Hindlimb muscle (tissue), 1 donor: Measurements from ENCODE around the gene TAAR2. TPM values are rescaled to one million over a fixed set of nuclear protein-coding genes. Genes with fewer than 3 reads are reported as not detected.
"Not testable (repeated sequence)": the region's sequence is repeated elsewhere in the genome, so short reads cannot be mapped to it uniquely, and the experiment has no call there.

Source experiments
- DNase-seq: peaks from one replicate; pipeline ENCODE4 v3.0.0-alpha.2; 2013
- polyA plus RNA-seq: library from polyadenylated mRNA; unstranded; fragments of 120-200 nt; gene quantifications from one replicate; pipeline ENCODE4 v1.2.1, GENCODE V29; 2013; ENCODE audit not compliant: insufficient read length

Gene TAAR2
- polyA plus RNA-seq, 1 donor = not detected

DNA sequence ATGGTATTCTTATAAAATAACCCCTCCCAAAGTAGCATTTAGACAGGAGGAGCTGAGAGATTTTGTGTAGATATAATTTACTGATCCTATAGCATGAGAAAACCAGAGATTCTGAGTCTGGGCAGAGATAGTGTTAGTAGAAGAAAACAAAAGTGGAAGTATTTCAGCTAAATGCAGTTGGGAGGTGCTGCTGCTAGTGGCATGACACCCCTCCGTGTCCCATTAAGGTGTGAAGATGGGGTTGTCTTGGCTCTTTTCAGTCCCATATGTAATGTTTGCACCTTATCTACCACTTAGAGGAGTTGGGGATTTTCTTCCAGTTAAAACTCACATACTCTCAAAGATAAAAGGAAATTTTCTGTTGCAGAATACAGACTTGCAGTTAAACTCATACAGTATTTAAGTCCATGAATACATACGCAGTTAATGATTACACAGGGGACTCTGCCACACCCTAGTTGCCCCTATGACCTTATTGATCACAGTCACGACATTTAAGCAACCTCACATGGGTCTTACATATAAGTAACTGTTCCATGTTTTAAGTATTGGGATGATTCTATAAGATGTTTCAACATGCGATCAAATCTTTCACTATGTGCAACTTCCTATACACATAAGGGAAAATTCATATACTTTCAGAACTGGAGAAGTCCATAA, 11.5 kb downstream of the TAAR2 start:
- DNase-seq = no peak

DNA sequence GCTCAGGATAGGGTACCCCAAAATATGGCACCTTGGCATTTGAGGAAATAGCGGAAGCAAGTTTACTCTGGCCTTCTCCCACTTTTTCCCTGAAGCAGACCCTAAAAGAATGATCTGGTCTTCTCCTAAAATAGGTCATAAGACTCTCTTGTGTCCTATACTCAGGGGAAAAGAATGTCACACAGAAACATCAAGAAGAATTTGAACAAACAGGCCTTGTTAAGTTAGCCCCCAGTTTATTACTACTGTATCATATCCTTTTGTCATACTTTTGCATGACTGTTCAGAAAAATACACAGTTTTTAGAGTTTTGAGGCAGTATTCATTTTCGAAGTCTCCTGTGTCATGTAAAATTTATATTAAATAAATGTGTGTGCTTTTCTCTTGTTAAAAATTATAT, 12.5 kb downstream of the TAAR2 start:
- DNase-seq = no peak

DNA sequence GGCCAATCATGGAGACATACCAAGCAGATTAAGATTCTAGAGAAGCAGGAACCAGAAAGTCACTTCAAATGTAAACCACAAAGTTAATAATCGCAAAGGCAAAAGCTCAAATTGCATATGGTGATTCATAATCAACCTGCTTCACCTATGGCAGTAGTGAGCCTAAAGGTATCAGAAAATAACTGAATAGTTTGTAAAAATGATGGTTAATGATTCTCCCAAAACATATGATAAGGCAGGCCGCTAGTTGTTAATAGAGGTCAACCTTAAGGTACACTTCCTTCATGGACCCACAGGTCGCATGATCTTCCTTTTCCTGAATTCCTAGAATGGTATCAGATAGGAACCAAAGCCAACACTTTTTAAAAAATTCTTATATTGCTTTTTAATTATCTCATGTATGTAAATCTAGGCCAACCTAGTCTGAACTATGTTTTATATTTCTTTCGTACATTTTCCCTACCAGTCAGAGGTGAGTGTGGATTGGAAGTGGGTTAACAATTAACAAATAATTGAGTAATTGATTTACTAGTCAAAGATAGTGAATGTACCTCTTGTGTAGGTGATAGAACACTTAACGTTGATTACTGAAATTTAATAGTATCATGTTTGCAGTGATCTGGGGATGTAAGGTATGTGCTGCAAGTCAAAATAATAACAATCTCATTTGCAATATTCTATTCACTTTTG, 16.4 kb downstream of the TAAR2 start:
- no peak for DNase-seq

DNA sequence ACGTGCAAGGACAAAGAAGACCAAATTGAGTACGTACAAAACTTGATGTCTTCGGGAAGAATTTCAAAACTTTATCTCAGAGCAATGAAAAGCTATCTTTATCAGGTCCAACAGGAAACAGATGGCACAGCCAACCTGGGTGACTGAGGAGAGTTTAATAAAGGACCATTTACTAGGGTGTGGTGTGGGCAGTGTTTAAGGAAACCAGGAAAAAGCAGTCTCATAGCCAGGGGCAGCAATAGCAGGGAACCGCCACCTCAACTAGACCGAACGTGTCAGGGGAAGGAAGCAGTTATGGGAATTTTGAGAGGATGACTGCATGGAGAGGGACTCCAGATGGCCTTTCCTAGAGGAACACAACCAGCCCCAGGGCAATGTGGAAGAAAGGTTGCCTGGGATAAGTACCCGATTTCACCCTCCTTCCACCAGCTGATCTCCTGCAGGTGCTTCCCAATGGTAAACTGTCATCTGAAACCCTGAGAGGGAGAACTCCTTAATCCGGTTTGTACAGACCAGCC, 19.4 kb downstream of the TAAR2 start:
- DNase-seq = no peak

DNA sequence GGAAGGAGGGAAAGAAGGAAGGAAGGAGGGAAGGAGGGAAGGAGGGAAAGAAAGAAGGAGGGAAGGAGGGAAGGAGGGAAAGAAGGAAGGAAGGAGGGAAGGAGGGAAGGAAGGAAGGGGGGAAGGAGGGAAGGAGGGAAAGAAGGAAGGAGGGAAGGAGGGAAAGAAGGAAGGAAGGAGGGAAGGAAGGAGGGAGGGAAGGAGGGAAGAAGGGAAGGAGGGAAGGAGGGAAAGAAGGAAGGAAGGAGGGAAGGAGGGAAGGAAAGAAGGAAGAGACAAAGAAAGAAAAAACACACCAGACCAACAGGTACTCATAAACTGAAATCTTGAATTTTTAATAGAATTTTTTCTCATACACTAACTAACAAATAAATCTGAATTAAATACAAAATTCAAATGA, 23.2 kb downstream of the TAAR2 start:
- DNase-seq = not testable (repeated sequence)

DNA sequence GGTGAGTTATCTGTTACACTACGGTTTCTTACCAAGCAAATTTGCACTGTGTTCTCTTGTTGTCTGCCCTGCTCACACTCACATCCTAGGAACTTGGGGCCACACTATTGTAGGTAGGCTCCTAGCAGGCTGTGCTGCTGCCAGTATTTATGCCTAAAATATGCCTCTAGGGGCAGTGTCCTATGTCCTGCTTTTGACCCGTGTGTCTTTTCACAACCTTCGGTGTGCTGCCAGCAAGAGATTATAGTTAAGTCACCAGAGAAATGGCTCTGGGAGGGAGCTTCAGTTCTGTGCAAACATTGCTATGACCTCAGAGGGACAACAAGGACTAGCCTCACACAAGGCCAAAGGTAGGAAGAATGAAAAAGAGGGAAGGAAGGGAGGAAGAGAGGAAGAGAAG, 25.6 kb downstream of the TAAR2 start:
- DNase-seq = no peak

DNA sequence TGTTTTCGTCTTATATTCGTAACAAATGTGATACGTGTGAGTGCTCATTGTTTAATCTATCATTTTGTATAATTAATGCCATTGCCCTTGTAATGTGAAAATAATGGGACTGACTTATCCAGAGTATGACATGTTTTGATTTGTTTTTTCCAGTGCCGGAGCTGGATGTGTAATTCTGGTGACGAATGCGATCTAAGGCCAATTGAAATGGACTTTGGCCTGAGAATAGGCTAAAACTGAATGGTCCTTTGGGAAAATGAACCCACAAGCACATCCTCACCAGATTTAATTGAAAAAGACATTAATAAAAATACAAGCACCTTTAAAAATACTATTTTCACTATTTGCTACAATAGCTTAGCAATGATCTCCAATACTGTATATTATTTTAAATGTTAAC, 27.9 kb downstream of the TAAR2 start:
- DNase-seq = no peak

DNA sequence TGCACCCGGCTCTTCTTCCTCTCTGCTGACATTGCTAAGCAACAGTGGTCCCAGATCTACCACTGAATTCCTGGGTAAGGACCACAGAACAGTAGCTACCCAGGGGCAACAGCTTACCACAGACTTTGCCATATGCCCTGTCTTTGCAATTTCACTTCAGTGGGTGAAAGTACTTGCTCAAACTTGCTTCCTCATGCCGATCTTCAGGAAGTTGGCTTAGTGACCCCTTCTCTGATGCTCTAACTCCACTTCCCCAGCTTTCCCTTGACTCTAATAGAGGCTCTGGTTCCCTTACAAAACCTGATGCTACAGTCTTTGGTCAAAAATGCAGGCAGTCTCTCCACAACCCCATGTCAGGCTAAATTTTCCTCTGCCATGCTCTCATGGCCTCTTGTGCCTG, 31.2 kb downstream of the TAAR2 start:
- DNase-seq = no peak

DNA sequence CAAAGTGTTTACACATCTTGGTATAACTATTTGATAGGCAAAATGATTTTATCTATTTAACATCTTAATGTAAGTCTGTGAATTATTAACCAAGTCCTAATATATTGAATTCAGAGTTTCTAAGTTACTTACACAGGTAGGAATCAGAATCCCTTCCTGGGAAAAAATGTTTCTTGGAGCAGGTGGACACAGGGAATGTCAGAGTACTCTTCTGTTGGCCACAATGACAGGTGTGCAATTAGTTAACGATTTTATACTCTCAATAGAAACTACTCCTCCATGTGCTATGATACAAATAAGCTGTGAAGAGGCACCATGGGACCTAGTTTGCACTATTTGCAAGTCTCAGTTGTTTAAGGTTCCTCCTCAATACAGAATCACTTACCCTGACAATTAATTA, 33.7 kb downstream of the TAAR2 start:
- no peak for DNase-seq

DNA sequence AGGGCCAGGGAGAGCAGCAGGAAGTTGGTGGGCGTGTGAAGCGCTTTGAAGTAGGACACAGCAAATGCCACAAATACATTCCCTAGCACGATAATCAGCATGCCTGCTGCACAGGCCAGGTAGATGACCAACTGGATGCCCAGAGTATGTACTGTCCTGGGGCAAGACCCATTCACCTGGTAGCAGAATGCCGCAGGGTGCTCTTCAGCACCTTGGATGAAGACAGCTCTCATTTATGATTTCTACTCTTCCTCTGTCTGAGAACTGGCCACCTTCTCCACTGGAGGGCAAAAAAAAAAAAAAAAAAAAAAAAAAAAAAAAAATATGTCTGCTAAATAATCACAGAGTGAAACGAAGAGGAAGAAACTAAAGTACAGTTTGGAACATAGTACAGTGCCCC, 34.6 kb downstream of the TAAR2 start, which contains the start of gene TAAR5:
Gene TAAR5 (minus strand): TSS at position 288 of the 400 bp plus-strand sequence. CDS start 55 bp downstream, at position 233.
- no peak for DNase-seq

DNA sequence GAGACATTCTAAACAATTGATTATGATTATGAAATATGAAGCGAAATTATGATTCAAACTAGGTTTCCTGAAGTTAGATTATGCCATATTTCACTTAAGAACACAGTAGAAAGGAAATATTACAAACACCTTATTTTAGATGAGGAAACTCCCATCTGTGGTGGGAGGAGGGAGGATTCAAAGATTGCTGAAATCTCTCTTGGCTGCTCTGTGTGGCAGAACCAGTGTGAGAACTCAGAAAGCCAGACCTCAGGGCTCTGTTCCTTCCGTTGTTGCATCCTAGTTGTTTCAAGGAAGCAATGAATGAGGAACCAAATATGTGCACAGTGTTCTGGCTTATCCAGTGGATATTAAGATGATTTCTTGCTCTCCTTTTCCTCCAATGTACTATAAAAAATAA, 36.7 kb downstream of the TAAR2 start:
- DNase-seq = no peak

DNA sequence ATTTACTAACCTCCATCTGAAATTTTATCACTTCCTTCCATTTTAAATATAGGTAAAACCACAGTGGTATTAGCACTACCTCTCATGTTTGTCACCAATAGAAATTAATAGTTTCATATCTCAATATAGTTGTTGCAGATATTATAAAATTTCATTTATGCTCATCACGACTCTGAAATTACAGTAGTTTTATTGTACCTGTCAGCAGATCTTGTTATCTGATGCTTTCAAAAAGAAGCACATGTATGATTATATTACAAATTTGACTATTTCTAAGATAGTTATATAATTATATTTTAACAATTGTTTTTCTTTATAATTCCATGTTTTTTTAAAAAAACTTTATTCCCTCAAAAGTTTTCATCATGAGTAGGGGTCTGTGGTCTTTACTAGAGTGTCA, 39.4 kb downstream of the TAAR2 start:
- DNase-seq = no peak

DNA sequence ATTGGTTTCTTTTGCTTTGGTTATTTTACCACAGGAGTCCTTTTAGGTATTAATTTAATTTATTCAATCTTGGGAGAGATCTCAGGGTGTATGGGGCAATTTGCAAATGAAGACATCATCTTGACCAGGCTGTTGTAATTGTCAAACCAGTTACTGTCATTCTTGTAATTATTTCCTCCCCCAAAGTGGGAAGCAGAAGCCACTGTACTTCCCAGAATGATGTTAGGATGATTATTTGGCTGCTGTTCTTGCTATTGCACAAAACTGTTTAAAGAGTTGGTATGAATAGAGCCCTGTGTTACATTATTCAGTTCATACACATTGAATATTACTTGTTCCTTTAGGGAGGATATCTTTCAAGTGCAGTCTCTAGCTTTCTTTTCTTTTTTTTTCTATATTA, 52.3 kb downstream of the TAAR2 start:
- DNase-seq = no peak

DNA sequence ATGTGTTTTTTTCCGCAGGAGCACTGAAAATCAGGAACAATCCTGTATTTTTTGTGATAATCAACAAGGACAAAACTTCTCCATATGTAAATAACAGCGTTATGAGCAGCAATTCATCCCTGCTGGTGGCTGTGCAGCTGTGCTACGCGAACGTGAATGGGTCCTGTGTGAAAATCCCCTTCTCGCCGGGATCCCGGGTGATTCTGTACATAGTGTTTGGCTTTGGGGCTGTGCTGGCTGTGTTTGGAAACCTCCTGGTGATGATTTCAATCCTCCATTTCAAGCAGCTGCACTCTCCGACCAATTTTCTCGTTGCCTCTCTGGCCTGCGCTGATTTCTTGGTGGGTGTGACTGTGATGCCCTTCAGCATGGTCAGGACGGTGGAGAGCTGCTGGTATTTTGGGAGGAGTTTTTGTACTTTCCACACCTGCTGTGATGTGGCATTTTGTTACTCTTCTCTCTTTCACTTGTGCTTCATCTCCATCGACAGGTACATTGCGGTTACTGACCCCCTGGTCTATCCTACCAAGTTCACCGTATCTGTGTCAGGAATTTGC, 53.8 kb downstream of the TAAR2 start, which contains the start of gene TAAR6:
Gene TAAR6 (plus strand): TSS at position 102 of the 557 bp plus-strand sequence. CDS start 0 bp downstream, at position 102.
- DNase-seq = no peak

DNA sequence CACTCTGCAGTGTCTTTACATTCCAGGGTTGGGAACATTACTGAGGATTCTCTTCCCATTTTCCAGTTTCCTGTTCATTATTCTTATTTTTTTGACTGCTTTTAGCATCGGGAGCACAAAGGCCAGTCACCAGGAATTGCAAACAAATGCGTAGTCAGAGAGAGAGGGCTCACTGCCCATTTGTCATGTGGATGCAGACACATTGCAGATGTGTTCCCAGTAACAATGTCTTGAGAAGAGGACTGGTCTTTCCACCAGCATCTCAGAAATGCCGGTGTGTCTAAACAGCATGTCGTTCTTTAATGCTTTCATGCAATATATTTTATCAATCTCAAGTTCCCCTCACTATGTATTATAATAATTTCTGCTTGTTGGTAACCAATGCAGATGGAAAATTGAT, 54.9 kb downstream of the TAAR2 start:
- DNase-seq = no peak

DNA sequence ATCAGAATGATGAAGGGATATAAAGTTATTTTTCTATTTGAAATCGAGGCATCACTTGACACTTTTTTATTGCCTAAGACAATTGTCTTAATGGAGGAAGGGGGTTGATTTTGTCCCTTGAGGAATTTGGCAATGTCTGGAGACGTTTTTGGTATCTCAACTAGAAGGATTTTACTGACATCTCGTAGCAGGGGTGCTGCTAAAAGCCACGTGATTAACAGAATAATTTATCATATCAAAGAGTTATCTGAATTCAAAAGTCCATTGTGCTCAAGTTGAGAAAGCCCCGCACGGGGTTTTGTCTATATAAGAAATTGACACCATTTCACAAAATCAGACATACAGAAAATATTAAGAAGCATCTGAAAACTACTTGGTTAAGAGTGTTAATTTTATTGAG, 55.5 kb downstream of the TAAR2 start:
- no peak for DNase-seq

DNA sequence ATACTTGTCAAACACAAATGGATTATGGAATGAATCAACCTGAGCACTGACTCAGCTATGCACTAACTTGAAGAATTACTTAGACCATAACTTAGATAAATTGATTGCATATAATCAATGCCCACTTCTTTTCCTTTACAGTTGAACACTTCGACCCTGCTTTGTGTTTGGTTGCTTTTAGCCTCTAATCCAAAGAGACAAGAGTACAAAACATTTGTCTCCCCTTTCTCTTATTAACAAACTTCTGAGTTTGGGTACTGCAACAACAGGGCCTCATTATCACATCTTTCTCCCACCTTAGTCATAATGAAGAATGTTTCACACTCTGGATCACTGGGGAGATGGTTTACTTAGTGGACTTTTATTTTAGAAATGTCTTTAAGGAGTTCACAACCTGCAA, 56.5 kb downstream of the TAAR2 start:
- no peak for DNase-seq

Other genes with a start within 250 kb of the TAAR2 start
- 2.3 TPM for gene MOXD1, start 222.8 kb downstream of the TAAR2 start, polyA plus RNA-seq
- 33.4 TPM for gene STX7, start 111.2 kb downstream of the TAAR2 start, polyA plus RNA-seq
- not detected for gene TAAR9, start 86.0 kb downstream of the TAAR2 start, polyA plus RNA-seq
- not detected for gene TAAR8, start 71.6 kb downstream of the TAAR2 start, polyA plus RNA-seq
- not detected for gene TAAR6, start 54.0 kb downstream of the TAAR2 start, polyA plus RNA-seq
- not detected for gene TAAR5, start 34.5 kb downstream of the TAAR2 start, polyA plus RNA-seq
- not detected for gene TAAR1, start 34.9 kb upstream of the TAAR2 start, polyA plus RNA-seq
- 0.14 TPM for gene VNN1, start 89.8 kb upstream of the TAAR2 start, polyA plus RNA-seq
- gene VNN2, start 133.6 kb upstream of the TAAR2 start, polyA plus RNA-seq = 1.4 TPM
- gene SLC18B1, start 174.4 kb upstream of the TAAR2 start, polyA plus RNA-seq = 7.6 TPM
- gene RPS12, start 190.3 kb upstream of the TAAR2 start, polyA plus RNA-seq = 2,324 TPM